ENCODE measurements around the gene CYP3A7.

Gene CYP3A7

DNA sequence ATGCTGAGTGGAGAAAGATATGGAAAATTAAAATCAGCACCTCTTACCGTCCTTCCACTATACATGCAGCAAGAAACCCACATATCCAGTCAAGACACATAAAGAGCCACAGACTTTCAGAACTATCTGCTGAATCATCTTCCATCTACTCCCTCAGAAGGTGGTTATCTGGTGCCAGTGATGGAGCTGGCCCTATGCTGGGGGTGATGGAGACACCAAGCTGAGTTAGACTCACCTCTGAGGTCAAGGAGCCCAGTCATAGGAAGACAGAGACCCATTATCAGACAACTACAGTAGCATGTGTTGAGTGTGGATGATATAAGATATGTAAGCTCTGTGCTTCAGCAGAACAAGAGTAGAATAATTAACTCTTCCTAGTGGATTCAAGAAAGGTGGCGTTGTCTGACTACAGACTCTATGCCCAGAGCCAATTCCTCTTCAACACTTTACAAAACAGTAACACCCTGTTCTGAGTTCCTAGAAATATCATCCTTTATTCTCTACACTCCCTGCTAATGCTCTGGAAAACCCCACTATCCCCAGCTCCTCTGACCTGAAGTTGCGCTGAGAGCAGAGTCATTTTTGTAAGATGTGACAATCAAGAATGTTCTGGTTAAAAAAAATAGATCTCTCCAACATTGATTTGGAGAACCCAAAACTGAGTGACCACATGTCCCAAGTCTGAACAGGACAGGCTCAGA is 69.5 kb downstream of the CYP3A7 start:
- no peak for TF ChIP-seq CTCF (IDR thresholded peaks at IDR 0.05)
